GM08714 (cell line): Measurements from ENCODE around the gene CPXM1.

Experiments
- H3K4me3 ChIP-seq: fragments of 200-500 bp; sonication (Bioruptor generic); 2 replicates; pipeline ENCODE4 v1.5.1; 2014; ENCODE audit warnings: mild to moderate bottlenecking, low read length, inconsistent platforms
- ZNF274 ChIP-seq: IDR thresholded peaks from 2 replicates; pipeline ENCODE4 v1.6.1; 2012; ENCODE audit warnings: mild to moderate bottlenecking, low read depth, low read length

Gene CPXM1

DNA sequence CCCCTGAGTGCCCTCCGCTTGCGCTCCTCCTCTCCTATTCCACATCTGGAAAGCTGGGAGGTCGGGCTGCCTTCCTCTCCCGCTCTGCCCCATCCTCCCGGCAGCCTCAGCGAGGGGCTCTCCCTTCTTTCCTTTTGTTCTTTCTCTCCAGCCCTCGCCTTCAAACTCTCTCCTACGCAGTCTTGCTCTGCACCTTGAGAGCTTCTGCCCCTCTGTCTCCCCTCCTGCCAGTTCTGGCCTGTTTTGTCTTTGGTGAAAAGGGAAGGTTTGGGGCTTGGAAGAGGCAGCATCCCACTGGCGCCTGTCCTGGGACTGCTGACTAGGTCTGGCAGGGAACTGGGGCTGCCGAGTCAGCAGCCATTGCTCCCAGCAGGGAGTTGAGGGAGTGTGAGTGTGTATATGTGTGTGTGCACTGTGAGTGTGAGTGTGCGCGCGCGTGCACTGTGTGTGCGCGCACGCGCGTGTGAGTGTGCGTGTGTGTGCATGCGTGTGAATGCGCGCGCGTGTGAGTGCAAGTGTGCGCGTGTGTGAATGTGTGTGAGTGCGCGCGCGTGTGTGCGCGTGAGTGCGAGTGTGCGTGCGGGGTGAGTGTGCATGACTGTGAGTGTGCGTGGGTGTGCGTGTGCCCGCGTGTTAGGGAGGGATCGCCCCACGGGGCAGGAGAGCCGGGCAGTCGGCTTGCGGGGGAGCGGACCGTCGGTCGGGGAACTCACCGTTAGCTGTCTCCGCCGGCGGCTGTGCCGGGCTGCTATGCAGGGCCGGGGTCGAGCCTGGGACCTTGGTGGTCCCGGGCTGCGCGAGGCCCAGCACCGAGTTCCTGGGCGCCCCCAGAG, 523 bp downstream of the CPXM1 start:
- no peak for TF ChIP-seq ZNF274
- peak overlapping the region; percentile 85; the same call in 1 of the 2 replicates for H3K4me3 ChIP-seq

- H3K4me3 ChIP-seq: peak overlapping the region; percentile 85; the same call in 1 of the 2 replicates
- TF ChIP-seq ZNF274: no peak
These were observed 1.2 kb downstream of the CPXM1 start for GRCh38 chr20:2799271-2799670.

DNA sequence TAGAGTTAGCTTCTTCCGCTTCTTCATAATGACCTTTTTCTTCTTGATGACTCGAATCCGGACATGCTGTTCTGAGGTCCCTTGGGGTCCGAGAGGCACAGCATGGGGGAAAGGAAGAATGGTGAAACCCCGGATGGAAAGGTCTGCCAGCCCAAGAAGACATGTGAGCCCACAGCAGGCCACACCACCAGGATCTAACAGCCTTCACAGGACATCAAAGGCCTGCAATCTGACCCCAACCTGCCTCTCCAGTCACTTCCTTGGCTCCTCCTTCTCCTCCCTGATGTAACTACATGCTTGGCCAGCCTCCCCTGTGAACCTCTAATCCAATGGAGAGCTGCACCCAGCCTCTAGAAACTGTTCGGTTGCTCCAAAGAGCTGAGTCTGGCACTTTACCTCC, 1.6 kb downstream of the CPXM1 start:
- TF ChIP-seq ZNF274: no peak
- peak overlapping the region; percentile 85; the same call in 1 of the 2 replicates for H3K4me3 ChIP-seq

DNA sequence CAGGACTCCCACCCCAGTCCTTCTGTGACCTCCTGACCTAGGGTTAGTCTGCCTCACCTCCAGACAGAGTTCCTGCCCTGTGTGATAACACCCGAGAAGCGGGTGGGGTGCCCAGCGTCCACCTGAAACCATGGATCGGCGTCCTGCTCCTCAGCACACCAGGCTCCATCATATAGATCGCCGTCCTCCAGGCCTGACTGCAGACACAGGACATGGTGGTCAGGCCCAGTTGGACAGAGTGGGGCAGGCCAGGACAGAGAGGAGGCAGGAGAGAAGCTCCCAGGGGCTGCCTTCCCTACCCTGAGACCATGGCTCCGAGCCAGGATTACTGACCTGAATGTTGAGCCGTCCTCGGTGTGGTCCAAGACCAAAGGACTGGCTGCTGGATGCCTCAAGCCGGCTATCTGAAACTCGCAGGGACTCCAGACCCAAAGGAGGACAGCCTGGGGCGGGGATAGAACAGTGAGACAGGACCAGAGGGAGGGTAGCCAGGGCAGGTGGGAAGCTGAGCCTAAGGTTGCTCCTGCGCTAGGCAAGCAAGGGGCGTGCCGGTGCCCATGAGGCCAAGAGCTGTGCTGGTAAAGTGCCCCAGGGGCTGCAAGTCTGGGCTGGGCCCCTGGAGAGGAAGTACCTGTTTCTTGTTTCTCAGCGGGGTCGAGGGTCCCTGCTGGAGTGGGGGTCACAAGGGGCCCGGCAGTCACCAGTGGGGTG, 2.2 kb downstream of the CPXM1 start:
- no peak overlapping the region for H3K4me3 ChIP-seq
- no peak for TF ChIP-seq ZNF274

- TF ChIP-seq ZNF274: no peak
- H3K4me3 ChIP-seq: no peak overlapping the region
These were observed 3.1 kb downstream of the CPXM1 start for GRCh38 chr20:2797136-2797983.

DNA sequence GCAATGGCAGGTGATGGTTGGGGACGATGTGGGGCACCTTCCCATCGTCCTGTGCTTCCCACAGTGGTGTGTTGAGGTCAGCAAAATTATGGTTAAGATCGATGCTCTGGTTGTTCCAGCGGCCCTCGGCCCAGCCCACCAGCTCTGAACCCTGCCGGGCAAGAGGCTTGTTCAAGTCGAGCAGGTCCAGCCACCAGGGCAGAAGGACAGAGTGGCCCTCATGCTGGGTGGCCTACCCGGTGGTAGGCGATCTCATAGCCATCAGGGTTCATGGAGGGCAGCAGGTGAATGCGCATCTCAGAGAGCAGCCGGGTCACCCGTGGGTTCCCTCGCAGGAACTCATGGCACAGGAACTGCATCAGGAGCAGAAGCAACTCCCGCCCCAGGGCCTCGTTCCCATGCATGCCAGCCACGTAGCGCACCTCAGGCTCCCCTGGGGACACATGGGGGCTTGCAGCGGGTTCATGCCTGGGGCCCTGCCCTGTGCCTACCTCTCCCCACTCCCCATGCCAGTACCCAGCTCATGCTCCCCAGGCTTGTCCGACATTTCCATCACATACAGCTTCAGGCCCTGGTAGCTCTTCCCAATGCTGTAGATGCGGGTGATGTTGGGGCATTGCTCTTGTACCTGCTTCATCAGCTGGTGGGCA, 4.3 kb downstream of the CPXM1 start:
- TF ChIP-seq ZNF274: no peak
- no peak overlapping the region for H3K4me3 ChIP-seq

- no peak overlapping the region for H3K4me3 ChIP-seq
- TF ChIP-seq ZNF274: no peak
These were observed 5.0 kb downstream of the CPXM1 start for GRCh38 chr20:2795451-2795850.

- H3K4me3 ChIP-seq: no peak overlapping the region
- no peak for TF ChIP-seq ZNF274
These were observed 5.5 kb downstream of the CPXM1 start for GRCh38 chr20:2794866-2795447.

DNA sequence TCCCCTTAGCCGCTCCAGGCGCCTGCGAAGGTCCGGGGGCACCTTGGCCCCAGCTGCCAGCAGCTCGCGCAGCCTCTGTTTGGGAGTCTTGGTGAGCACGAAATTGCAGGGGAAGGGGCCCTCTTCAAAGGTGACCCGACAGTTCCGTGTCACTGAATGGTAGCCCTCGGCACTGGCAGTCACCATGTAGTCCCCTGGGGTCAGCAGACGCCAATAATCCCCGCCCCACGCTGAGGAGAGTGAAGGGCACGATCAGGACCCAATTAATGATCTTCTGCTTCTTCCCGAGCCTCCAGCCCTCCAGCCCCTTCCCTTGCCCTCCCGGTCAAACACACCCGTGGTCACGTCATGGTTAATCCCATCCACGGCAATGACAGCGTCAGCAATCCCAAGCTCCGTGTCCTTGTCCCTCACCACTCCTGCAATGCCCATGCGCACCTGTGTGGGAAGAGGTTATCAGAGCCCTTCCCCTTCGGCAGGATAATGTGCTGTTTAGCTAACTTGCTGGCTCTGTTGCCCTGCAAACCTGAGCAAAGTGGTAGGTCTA, 6.2 kb downstream of the CPXM1 start:
- no peak overlapping the region for H3K4me3 ChIP-seq
- no peak for TF ChIP-seq ZNF274

- TF ChIP-seq ZNF274: no peak
- no peak overlapping the region for H3K4me3 ChIP-seq
These were observed 7.0 kb downstream of the CPXM1 start for GRCh38 chr20:2793471-2793870.

DNA sequence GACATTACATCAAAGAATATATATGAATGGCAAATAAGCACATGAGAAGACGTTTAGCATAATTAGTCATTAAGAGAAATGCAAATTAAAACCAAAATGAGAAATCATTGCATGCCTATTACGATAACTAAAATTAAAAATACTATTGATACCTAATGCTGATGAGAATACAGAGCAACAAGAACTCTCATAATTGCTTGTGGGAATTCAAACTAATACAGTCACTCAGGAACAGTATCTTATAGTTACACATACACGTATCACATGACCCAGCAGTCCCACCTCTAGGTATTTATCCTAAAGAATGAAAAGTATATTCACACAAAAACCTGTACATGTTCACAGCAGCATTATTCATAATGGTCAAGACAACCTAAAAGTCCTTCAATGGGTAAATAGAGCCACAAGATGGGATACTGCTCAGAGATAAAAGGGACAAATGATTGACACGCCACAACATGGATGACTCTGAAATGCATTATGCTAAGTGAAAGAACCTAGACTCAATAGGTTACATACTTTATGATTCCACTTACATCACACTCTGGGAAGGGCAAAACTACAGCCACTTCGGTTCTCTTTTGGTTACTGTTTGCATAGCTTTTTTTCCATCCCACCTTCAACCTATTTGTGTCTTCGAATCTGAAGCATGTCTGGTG, 16.4 kb downstream of the CPXM1 start:
- TF ChIP-seq ZNF274: no peak

DNA sequence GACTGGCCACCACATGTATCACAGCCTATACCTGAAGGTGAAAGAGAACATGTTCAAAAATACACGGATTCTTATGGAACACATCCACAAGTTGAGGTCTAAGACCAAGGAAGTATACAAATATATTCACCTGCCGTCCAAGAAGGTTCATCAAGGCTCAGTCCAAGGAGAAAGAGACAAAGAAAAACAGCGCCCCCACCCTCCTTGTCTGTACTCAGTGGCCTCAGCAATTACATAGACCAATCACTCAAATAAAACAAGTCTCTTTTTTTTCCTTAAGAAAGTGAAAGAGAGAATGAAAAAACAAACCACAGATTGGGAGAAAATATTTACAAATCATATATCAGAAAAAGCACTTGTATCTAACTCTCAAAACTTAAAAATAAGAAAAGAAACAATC, 19.5 kb downstream of the CPXM1 start:
- no peak overlapping the region for H3K4me3 ChIP-seq
- TF ChIP-seq ZNF274: no peak

More for the DNA sequence above, 16.4 kb downstream of the CPXM1 start:
- H3K4me3 ChIP-seq: no peak overlapping the region
